GM18909 (cell line): Measurements from ENCODE around the gene CHST15.

Source experiments
- ATAC-seq: cut with Tn5 transposase; IDR thresholded peaks from one replicate; pipeline ENCODE4 v1.9.1; 2021; ENCODE audit warnings: mild to moderate bottlenecking; ENCODE audit not compliant: unreplicated experiment, poor library complexity

Gene CHST15, protein sequence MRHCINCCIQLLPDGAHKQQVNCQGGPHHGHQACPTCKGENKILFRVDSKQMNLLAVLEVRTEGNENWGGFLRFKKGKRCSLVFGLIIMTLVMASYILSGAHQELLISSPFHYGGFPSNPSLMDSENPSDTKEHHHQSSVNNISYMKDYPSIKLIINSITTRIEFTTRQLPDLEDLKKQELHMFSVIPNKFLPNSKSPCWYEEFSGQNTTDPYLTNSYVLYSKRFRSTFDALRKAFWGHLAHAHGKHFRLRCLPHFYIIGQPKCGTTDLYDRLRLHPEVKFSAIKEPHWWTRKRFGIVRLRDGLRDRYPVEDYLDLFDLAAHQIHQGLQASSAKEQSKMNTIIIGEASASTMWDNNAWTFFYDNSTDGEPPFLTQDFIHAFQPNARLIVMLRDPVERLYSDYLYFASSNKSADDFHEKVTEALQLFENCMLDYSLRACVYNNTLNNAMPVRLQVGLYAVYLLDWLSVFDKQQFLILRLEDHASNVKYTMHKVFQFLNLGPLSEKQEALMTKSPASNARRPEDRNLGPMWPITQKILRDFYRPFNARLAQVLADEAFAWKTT

DNA sequence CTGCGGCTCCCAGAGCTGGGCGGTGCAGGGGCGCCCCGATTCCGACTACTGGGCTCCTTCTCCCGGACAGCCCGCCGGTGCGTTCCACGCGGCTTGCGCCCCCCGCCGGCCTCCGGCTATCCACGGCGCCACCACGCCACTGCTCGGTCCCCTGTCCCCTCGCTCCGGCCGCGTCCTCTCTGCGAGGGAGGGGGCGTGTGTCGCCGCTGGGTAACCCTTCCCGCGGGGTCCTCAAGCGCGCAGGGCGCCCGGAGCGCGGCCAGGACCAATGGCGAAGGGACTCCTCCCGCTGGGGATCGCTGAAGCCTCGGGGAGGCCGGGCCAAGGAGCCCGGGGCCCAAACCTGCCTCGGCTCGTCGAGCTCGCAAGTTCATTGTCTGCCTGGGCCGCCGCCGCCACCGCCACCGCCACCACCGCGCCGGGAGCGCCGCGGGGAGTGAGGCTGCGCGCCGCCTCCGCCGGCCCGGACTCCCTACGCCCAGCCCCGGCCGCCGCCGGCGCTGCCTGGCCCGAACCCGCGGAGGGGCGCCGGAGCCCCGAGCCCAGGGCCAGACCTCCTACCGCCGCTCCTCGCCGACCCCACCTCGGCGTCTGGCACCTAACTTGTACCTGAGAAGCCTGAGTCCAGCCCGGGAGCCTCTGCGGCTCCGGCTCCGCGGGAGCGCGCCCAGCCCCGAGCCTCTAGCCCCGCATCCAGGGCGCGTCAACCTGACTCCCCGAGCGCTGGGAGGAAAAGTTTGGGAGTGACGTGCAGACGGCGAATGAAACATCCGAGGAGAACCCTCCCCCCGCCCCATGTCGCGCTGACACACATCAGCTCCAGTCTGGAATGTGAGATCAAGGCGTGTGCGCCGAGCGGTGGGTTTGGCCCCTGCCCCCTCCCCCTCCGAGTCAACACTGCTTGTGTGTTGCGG, at the start of gene CHST15:
Gene CHST15, minus strand, starts transcription at position 739 of the 914 bp plus-strand sequence. CDS start 47,386 bp downstream, outside the sequence.
- ATAC-seq = peak; percentile 16

DNA sequence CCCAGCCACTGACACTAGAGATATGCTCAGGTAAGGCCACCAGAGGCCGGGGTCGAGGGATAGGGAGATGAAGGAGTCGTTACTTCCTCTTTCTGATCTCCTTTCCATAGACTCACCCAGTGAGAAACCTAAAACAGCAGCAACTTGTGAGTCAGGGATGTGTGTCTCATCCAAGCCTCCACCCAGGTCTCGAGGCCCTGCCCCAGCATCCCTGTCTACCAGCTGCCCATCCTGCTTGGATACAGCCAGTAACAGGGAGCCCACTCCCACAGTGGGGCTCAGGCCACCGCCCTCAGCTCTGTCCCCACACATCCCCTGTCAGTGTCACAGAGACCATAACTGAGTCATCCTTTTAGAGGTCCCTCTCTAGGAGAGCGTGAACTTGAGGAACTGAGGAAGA, 49.6 kb upstream of the CHST15 start:
- ATAC-seq = no peak

DNA sequence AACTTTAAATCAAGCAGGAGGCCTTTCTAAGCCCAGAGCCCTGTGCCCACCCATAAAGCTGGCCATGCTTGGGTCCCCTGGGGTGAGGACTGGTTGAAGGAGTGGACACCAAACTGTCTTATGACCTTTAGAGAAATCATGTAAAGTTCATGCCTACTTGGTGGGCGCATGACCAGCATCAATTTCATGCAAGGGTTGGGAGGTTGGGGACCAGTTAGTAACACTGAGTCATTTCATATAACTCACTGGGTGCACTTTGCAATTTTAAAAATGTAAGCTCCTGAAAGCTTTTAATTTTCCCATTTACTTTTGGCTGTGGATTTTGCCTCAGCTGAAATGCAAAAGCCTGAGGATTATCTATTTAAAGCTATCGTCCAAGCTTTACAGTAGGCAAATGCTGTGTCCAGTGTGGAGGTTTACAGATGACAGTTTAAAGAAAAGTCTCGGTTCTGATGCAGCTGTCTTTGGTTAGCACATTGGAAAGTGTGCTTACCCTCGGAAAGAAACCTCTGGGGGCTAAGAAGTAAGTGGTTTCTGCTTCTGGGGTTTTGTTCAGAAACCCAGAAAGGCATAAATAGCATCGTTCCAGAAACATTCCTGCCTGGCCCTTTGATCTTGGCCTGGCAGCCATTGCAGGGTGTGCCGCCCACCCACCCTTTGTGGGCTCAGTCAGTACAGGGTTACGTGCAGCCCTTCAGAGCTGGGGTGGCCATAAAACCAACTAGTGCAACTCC, 48.8 kb upstream of the CHST15 start:
- ATAC-seq = no peak

DNA sequence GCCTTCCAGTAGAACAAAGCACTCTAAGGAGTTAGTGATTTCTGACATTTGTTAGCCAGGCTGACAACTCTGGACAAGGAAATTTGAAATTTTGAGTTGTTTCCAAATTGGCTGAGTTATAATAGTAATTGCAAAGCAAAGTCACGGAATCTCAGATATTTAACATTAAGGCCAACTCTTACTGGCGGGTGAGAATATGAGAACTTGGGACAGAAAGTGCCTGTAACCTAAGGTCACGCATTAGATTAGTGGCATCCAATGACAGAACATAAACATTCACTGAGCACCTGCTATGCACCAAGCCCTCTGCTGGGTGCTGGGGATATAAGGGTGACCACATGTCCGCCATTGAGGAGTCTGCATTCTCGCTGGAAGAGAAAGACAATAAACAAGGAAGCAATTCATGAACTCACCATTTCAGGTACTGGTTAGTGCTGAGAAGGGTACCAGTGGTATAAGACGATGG, 45.5 kb upstream of the CHST15 start:
- ATAC-seq = no peak

DNA sequence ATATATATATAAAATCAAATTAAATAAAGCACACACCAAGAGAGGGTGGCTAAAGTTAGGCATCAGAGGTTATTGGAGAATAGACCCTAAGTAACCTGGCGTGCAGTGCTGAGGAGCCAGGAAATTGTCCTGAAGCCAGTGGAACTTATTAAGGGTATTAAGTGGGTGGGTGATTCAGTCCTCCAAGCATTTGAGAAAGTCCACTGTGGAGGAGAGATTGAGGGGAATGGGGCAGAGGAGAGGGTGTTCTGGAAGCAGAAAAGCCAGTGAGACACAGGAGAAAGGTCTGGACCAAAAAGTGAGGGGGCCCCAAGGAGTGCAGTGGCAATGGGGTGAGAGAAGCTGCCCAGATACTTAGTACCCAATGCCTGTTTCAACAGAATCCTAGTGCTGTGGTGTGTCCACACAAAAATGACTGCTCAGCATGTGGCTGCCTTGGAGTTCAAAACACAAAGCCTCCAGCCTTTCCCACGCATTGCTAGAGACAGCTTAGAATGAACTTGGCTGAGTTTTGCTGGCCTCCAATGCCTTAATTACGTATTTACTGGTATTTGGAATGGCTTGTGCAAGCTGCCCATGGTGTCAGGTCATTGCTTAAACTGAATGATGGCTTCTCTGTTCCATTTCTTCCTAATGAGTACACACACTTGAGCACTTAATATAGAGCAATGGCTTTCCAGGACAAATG, 44.9 kb upstream of the CHST15 start:
- ATAC-seq = no peak

DNA sequence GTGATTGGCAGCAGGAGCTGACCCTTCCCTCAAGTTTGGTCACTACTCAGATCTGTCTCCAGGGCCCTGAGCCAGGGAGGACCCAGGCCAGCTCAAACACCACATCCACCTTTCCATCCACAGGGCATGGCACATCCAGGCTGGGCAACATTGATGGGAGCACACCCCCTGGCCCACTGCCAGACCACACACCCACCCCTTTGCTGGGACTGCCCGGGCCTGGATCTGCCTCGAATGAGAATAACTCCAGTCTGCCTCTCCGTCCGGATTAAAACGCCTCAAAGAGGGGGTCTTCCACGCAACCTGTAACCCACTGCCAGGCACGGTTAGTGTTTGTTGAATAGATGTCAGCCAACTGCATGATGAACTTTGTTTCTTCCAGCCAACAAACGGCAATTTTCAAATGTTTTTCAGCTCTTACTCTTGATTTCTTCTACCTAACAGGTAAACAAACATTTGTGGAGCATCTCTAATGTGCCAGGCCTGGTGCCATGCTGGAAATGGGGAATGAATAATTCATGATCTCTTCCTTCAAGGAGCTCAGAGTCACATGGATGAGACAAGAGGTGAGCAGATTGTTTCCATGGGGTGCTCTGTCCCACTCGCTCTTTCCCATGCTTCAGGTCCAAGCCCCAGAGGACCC, 41.0 kb upstream of the CHST15 start:
- ATAC-seq = no peak

DNA sequence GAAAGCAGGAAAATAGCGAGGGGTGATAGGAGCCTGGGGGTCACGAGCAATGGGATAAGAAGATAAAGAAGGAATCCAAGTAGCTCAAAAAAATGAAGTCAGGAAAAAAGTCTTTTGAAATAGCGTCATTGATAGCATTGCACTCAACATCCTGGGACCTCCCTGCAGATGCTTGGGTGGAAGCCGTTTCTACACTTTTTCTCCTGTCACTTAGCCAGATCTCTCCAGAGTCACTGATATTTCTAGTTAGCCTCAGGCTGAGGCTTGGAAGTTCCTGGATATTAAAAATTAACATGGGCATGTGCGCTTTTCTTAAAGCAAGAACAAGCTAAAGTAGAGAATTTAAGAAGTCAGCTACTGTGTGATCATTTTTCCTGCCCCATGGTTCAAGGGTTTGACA, 39.5 kb upstream of the CHST15 start:
- no peak for ATAC-seq

DNA sequence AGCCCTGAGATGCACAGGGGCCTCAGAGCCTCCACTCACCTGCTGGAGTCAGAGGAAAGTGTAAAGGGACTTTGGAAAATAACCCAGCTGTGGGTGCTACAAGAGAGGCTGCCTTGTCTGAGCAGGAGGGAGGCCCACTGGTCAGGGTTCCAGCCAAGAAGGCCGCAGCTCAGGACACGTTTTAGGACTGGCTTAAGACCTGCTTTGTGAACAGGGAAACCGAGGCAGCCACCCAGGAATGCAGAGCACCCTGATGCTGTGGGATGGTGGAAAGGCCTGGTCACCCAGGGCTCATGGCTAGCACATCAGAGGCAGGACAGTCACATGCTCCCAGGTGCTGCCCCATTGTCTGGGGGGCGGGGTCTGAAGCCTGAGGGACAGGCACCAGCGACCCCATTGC, 38.9 kb upstream of the CHST15 start:
- no peak for ATAC-seq

DNA sequence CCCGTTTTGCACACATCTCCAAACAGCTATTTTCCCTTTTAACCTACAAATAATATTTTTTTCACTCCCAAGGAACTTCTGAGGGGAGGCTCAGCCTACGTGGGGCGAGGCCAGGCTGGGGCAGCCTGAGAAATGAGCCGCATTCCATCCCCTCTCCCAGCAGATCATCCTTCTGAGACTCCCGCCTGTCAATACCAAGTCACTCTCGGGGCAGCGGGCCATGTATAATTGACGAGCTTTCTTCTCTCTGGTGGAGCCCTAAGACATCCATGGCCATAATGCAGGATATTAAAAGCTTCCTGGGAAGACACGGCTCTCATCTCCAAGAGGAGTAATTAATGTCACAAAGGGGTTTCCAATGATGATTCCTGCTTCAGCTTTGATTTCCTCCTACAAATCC, 37.8 kb upstream of the CHST15 start:
- ATAC-seq = no peak

DNA sequence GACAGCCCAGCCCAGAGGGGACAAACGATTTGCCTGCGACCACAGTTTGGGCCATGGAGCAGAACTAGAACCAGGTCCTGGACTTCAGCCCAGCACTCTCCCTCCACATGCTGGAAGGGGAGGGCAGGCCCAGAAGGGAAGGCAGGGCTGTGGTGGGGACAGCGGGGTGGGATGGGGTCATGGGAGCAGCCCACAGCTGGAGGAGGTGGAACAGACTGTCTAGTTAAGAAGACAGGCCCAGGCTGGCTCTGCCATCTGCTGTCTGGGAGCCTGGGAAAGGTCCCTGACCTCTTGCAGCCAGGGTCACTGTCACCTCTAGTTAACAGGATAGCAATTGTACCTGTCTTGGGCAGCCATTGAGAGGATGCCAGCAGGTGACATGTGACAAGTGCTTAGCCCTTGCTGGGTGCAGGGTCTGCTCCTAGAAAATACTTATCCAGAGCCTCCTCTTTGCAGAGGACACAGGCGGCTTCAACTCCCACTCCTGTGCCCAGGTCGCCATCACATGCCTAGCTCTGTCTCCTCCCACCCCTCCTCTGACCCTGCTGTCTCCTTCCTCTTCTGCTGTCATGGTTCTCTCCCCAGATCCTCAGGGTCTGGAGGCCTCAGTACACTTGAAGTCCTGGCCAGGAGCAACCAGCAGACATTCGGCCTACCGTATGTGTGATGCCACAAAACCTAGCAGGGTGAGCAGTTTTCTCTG, 37.0 kb upstream of the CHST15 start:
- no peak for ATAC-seq

DNA sequence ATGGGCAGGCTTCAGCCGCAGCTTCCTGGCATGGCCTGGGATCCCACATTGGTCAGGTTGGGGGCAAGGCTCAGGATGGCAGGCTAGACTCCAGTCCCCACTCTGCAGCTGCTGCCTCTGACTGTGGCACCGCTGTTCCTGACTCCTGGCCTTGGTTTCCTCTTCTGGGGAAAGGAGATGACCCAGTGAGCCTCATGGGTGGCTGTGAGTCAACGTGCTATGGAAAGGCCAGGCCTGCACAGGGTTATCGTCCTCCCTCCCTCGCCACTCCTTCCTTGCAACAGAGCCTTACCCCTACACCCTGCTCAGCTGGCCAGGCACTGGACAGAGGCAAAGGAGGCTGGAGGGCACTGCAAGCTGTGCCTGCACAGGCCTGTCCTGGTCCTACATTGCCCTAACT, 36.1 kb upstream of the CHST15 start:
- no peak for ATAC-seq

DNA sequence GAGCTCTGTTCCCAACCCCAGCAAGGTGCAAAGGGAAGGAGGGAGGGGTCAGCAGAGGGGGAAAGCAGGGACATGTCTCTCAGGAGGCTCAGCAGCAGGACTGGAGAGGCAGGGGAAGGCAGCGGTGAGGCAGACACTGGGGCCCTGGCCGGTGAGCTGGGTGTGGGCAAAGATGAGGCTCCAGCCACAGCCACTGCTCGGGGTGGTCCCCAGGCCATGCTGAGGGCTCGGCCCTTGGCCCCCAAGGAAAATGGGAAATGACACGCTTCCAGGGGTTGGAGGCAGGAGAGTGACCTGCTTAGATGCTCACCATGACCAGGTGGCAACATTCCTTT, 35.4 kb upstream of the CHST15 start:
- ATAC-seq = no peak

DNA sequence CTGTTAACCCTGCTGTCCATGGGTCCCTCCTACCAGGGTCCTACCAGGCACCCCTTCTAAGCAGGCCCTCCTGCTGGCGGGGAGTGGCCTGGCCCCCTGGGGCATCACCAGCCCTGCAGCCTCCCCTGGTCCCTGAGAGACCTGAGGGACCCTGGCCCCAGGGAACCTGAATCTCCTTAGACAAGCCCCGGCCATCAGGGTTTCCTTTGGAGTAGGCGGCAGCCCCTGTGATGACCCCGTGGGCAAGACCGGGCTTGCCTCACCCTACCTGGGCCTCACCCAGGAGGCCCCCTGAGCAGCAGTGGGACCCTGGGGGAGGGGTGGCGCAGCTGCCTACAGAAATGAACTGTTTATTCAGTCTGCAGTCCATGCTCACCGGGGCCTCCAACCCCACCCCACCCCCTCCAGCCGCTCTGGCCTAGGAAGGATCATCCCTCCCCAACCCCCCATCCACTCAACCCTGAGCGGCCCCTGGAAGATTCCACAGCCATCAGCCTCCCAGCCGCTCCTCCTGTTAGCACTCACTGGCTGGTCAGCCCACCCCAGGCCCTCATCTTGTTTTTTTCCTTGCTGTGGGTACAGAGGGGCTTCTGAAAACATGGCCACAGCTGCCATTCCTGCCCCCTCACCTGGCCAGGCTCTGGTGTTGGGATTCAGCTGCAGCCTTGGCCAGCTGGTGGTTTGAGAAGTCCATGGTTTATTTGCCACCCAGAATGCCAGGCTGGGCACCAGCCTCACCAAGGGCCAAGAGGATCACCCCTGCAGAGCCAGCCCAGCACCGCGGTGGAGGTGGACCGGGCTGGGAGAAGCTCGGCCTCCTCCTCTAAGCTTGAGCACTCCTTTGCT, 34.8 kb upstream of the CHST15 start:
- no peak for ATAC-seq

DNA sequence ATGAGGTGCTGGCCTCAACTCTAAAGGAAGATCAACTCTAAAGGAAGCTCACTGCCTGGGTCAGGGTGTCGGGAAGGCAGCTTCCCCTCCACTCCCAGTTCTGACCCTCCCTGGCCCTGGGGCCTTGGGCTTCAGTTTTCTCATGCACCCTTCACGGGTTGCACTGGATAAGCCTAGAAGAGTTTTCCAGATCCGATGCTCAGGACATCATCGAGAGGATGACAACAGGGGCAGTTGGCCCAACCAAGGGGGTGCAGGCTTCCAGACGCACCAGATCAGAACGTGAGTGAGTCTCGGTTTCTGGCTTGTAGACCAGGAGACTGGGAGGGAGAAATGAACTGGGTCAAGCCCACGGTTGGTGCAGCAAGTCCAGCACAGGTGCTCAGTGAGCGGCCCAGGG, 34.2 kb upstream of the CHST15 start:
- ATAC-seq = no peak

DNA sequence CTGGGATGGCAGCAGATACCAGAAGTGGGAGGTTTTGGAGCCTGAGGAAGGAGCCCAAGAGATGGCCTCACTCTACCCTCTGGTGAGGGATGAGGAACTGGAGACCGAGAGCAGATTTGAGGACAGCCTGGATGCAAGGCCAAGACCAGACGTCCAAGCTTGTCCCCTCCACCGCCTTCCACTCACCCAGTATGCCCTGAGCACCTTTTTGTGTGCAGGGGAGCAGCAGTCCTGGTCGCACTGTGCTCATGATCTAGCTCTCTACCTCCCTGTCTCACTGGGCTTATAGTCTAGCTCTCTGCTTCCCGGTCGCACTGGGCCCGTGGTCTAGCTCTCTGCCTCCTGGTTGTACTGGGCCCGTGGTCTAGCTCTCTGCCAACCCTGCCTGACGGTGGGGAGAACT, 33.6 kb upstream of the CHST15 start:
- no peak for ATAC-seq

DNA sequence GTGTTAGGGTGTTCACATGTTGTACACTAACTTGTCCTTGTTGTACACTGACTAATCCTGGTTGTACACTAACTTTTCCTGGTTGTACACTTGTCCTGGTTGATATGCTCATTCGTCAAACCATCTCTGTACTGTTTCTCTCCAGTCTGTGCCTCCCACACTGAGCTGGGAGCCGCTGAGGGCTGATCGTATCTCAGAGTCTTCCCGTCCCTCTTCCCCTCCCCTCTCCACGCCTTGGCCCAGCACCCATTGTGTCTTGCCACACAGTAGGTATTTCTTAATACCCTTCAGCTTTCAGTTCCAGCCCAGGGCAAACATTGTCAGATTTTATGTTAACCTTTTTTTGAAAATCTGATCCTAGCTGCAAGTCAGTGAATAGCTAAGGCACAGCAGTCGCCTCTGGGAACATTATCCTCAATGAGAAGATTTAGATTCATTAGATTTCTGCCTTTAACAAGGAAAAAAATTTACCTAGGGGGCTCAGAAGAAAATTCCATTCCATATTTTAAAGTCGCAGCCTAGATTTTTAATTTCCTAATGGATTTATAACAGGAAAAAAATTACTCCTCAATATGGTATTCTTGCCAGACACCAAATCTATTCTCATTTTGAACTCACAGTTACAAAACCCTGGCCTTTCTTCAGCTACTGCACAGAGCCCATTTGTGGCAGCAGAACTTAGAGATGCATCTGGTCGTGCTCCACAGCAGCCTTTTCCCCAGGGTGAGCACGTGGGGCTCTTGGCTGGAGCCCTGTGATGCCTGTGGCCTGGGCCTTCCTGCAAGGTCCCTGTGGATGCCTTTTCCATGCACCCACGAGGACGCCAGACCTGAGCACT, 33.0 kb upstream of the CHST15 start:
- no peak for ATAC-seq
